Endodermal cell (in vitro differentiated cells): Measurements from ENCODE around the gene RNASE7. TPM values are rescaled to one million over a fixed set of nuclear protein-coding genes. Genes with fewer than 3 reads are reported as not detected.

Experiments
- DNase-seq: peaks from one replicate; pipeline ENCODE4 v3.0.0-alpha.2; 2017
- H3K27ac ChIP-seq: 2 replicates; pipeline ENCODE4 v1.5.1; 2013; ENCODE audit warnings: mild to moderate bottlenecking, low read depth, low read length, moderate library complexity
- H3K27me3 ChIP-seq: 2 replicates; pipeline ENCODE4 v1.6.1; 2013; ENCODE audit warnings: mild to moderate bottlenecking, low read length, moderate library complexity; ENCODE audit not compliant: insufficient read depth, control insufficient read depth, poor library complexity, severe bottlenecking
- H3K36me3 ChIP-seq: 2 replicates; pipeline ENCODE4 v1.7.0; 2013; ENCODE audit warnings: mild to moderate bottlenecking, low read length, moderate library complexity; ENCODE audit not compliant: control insufficient read depth, insufficient read depth
- H3K4me1 ChIP-seq: one replicate; pipeline ENCODE4 v1.7.0; 2013; ENCODE audit warnings: low read length; ENCODE audit not compliant: control insufficient read depth, insufficient read depth
- H3K4me3 ChIP-seq: 2 replicates; pipeline ENCODE4 v1.5.1; 2013; ENCODE audit warnings: mild to moderate bottlenecking, low read length, moderate library complexity
- H3K9ac ChIP-seq: 2 replicates; pipeline ENCODE4 v1.6.1; 2013; ENCODE audit warnings: mild to moderate bottlenecking, low read length, moderate library complexity; ENCODE audit not compliant: poor library complexity, severe bottlenecking; ENCODE audit errors: extremely low read depth
- H3K9me3 ChIP-seq: 2 replicates; pipeline ENCODE4 v1.6.1; 2013; ENCODE audit warnings: mild to moderate bottlenecking, low read length, moderate library complexity; ENCODE audit not compliant: control insufficient read depth
- H3K27ac Mint-ChIP-seq: 2 replicates; pipeline ENCODE4 v1.8.0; 2020; ENCODE audit warnings: mixed read lengths
- H3K27me3 Mint-ChIP-seq: 2 replicates; pipeline ENCODE4 v1.8.0; 2021; ENCODE audit warnings: mild to moderate bottlenecking, mixed read lengths; ENCODE audit not compliant: insufficient read depth
- H3K36me3 Mint-ChIP-seq: 2 replicates; pipeline ENCODE4 v1.8.0; 2020; ENCODE audit warnings: low read depth, mixed read lengths
- H3K4me1 Mint-ChIP-seq: 2 replicates; pipeline ENCODE4 v1.8.0; 2020; ENCODE audit warnings: mixed read lengths
- H3K4me3 Mint-ChIP-seq: 2 replicates; pipeline ENCODE4 v1.8.0; 2020; ENCODE audit warnings: mild to moderate bottlenecking, moderate library complexity, mixed read lengths
- H3K9me3 Mint-ChIP-seq: 2 replicates; pipeline ENCODE4 v1.8.0; 2020; ENCODE audit warnings: mild to moderate bottlenecking, mixed read lengths
- CTCF ChIP-seq: fragments of 200-600 bp; sonication (generic); conservative IDR thresholded peaks from 2 replicates; pipeline ENCODE4 v1.5.0; 2021; ENCODE audit warnings: antibody characterized with exemption, mild to moderate bottlenecking
- WGBS, 2 experiments: methylation state at CpG; one replicate each; pipeline versions ENCODE4 v1.1.5 to v1.1.7; 2013; ENCODE audit warnings: missing lambda C conversion rate in 2 of 2, mixed read lengths in 1 of 2; ENCODE audit not compliant: insufficient coverage in 1 of 2, insufficient read length in 1 of 2; 5-methylcytosine and 5-hydroxymethylcytosine counted together
- total RNA-seq, 2 donors: library from RNA; stranded (reverse); fragmentation: NEBNext Ultra II Directional in 1 of 2; extraction: Animal tissue kit (Norgen Biotek cat#: 25700) in 1 of 2; gene quantifications; 2 replicates in 1 of 2; 3 replicates in 1 of 2; pipeline ENCODE4 v1.2.1, GENCODE V29; 2021

The RNASE7 gene
- total RNA-seq, 2 donors from 2014 or later = not detected

- Mint-ChIP-seq H3K4me1 (no peaks in the 10 kb centered on the region), H3K27ac (no peak overlapping the region), H3K9me3 (no peaks in the 10 kb centered on the region), H3K27me3 (no peaks in the 10 kb centered on the region), H3K4me3 (no peak overlapping the region), H3K36me3 (peaks cover 75% of the 10 kb centered on the region)
- no peak for DNase-seq
- Histone ChIP-seq H3K4me1 (no peaks in the 10 kb centered on the region), H3K9ac (no peak overlapping the region), H3K27me3 (no peaks in the 10 kb centered on the region), H3K9me3 (no peaks in the 10 kb centered on the region), H3K4me3 (no peak overlapping the region), H3K27ac (peak overlapping the region; percentile 78), H3K36me3 (peaks cover 88% of the 10 kb centered on the region)
- no peak for TF ChIP-seq CTCF
- WGBS, 2 experiments = 96 to 98% methylated on average over 4 of the region's 4 CpGs
Observed at GRCh38 chr14:21086908-21087293, 44.7 kb downstream of the RNASE7 start.

- H3K9me3 Mint-ChIP-seq = no peaks in the 10 kb centered on the region
- DNase-seq = peak; percentile 84
Observed at GRCh38 chr14:21087294-21088091, 45.3 kb downstream of the RNASE7 start.

GRCh38 chr14:21088687-21089086, 46.5 kb downstream of the RNASE7 start:
- peaks cover 10% of the 10 kb centered on the region for H3K4me1 ChIP-seq
- no peak overlapping the region for H3K27ac ChIP-seq
- Mint-ChIP-seq H3K4me3 (no peak overlapping the region), H3K36me3 (peaks cover 71% of the 10 kb centered on the region), H3K9me3 (no peaks in the 10 kb centered on the region), H3K27ac (no peak overlapping the region), H3K4me1 (peaks cover 10% of the 10 kb centered on the region), H3K27me3 (peaks cover 8% of the 10 kb centered on the region)
- peaks cover 86% of the 10 kb centered on the region for H3K36me3 ChIP-seq
- H3K9ac ChIP-seq = no peak overlapping the region
- WGBS, 2 experiments = 96 to 100% methylated on average over 1 to 4 of the region's 4 CpGs
- H3K9me3 ChIP-seq = no peaks in the 10 kb centered on the region
- DNase-seq = no peak
- H3K4me3 ChIP-seq = no peak overlapping the region
- no peak for TF ChIP-seq CTCF
- H3K27me3 ChIP-seq = no peaks in the 10 kb centered on the region

More at GRCh38 chr14:21087294-21088091, 45.3 kb downstream of the RNASE7 start:
- H3K27me3 ChIP-seq = no peaks in the 10 kb centered on the region
- Mint-ChIP-seq H3K36me3 (peaks cover 71% of the 10 kb centered on the region), H3K27me3 (no peaks in the 10 kb centered on the region), H3K4me1 (no peaks in the 10 kb centered on the region), H3K27ac (no peak overlapping the region), H3K4me3 (no peak overlapping the region)
- peaks cover 87% of the 10 kb centered on the region for H3K36me3 ChIP-seq
- H3K27ac ChIP-seq = peak overlapping the region; percentile 78
- no peaks in the 10 kb centered on the region for H3K9me3 ChIP-seq
- no peak overlapping the region for H3K4me3 ChIP-seq
- H3K9ac ChIP-seq = no peak overlapping the region
- WGBS, 2 experiments = 69 to 83% methylated on average over 12 to 19 of the region's 19 CpGs
- no peaks in the 10 kb centered on the region for H3K4me1 ChIP-seq
- no peak for TF ChIP-seq CTCF
